EL (cell line): ENCODE results near the gene MUC4.
"Not testable (repeated sequence)": the region's sequence is repeated elsewhere in the genome, so short reads cannot be mapped to it uniquely, and the experiment has no call there.

Experiments
- DNase-seq: peaks from one replicate; pipeline ENCODE4 v3.0.0-alpha.2; 2016

MUC4 gene

GRCh38 chr3:195711091-195711812 lies 100.5 kb downstream of the MUC4 start:
- not testable (repeated sequence) for DNase-seq

- not testable (repeated sequence) for DNase-seq
Measured at GRCh38 chr3:195710126-195710905, 101.4 kb downstream of the MUC4 start.

GRCh38 chr3:195709676-195710085 lies 102.0 kb downstream of the MUC4 start:
- no peak for DNase-seq

DNA sequence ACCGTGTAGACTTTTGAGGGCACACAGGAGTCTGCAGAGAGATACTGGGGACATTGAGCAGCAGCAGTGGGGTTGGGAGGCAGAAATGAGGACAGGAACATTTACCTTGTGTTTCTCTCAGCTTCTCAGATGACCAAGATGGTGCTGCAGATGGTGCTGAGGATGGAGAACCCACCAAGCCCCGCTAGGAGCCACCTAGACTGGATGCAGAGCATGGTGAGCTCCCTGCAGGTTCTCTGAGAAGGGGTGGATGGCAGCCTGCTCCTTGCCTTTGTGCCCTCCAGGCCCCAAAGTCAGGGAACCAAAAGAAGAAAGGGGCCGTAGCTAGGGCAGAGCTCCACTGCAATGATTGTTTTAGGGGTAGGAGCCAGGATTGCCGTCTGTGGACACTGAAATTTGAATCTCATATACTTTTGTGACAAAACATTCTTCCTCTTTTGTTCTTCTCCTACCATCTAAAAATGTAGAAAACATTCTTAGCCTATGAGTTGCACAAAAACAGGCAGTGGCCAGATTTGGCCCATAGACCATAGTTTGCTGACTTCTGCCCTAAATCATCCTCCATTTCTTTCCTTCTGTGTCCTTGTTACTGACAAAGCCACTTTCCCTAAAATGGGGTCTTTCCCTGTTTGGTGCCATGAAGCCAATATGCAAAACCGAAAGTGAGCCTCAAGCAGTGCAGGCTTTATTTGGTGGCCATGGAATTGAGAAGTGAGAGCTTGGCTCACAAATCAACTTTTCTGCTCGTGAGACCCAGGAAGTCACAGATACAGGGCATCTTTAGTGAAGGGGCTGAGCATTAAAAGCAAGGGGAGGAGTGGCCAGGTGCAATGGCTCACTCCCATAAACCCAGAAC lies 102.9 kb downstream of the MUC4 start:
- DNase-seq: no peak

DNA sequence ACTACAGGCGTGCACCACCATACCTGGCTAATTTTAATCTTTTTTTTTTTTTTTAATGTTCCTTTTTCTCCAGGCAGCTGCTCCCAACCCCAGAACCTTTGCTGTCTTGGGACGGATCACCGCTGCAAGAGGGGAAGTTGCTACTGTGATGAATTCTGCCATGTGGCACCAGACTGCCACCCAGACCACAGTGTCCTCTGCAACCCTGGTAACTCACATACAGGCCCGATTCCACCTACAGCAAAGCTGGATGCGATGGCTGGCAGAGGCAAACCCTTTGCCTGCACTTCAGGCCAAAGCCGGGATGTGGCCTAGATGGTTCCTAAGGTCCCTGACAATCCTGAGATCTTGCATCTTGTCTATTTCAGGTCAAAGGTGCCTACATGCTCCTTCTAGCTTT lies 103.7 kb downstream of the MUC4 start:
- DNase-seq: no peak

DNA sequence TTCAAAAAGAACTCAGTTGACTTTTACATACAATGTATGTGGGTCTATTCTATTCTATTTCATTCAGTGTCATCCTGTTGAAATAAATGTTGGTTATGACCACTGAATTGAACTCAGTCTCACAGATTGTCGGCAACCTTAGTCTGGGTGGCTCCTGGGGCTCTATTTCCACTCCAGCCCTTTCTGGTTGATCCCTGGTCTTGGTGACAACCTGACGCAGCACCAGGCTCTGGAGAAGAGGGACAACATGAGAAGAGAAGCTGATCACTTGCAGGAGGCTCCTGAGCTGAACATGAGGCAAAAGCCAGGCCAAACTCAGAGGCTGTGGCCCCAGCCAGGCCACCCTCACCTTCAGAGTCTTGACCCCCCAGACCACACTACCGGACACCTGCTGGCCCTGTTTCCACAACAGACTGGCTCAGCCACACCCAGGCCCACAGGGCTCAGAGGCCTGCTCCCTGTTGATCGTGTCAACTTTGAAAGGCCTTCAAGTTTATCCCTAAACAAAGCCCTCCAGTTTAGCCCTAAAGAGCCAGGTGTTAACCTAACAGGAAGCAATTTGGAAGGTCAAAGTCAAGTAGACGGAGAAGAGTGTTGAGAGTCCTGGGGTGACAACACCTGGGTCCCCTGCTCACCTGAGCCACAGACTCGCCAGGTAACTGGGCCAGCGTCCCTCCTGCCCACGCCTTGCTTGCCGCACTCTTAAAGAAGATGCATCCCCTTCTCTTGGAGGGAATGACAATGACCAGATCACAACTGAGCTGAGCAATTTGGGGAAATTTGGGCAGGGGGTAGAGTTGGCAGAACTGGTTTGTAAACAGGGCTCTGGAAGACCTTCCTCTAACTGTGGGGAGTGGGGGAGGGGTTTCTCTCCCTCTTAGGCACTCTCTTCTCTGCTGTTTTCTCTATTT lies 106.4 kb downstream of the MUC4 start:
- DNase-seq: peak; percentile 19

GRCh38 chr3:195704433-195704999 lies 107.2 kb downstream of the MUC4 start:
- DNase-seq: peak; percentile 19

DNA sequence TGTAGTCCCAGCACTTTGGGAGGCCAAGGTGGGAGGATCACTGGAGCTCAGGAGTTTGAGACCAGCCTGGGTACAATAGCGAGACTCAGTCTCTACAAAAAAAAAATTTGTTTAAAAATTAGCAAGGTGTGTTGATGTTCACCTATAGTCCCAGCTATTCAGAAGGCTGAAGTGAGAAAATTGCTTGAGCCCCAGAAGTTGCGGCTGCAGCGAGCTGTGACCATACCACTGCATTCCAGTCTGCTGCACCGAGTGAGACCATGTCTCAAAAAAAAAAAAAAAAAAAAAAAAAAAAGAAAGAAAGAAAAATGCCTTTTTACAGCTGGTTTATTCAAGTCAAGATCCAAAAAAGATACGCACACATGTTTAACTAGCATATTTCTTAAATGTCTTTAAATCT lies 108.0 kb downstream of the MUC4 start:
- no peak for DNase-seq

GRCh38 chr3:195701042-195701915 lies 110.5 kb downstream of the MUC4 start:
- DNase-seq: peak; percentile 19

- DNase-seq: no peak
Measured at GRCh38 chr3:195700319-195700718, 111.4 kb downstream of the MUC4 start.

GRCh38 chr3:195699860-195700259 lies 111.9 kb downstream of the MUC4 start:
- DNase-seq: peak; percentile 10

DNA sequence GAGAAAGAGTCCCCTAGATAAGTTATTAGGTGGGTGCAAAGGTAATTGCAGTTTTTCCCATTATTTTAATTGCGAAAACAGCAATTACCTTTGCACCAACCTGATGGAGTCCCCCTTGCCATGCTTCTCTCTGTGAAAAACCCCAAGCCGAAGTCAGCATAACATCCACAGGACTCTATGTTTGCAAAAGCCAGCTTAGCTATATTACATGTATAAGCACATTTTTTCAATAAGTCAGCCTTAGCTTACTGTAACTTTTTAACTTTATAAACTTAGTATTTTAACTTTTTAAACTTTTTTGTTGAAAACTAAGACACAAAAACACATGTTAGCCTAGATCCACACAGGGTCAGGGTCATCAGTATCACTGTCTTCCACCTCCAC lies 112.3 kb downstream of the MUC4 start:
- peak; percentile 4 for DNase-seq

DNA sequence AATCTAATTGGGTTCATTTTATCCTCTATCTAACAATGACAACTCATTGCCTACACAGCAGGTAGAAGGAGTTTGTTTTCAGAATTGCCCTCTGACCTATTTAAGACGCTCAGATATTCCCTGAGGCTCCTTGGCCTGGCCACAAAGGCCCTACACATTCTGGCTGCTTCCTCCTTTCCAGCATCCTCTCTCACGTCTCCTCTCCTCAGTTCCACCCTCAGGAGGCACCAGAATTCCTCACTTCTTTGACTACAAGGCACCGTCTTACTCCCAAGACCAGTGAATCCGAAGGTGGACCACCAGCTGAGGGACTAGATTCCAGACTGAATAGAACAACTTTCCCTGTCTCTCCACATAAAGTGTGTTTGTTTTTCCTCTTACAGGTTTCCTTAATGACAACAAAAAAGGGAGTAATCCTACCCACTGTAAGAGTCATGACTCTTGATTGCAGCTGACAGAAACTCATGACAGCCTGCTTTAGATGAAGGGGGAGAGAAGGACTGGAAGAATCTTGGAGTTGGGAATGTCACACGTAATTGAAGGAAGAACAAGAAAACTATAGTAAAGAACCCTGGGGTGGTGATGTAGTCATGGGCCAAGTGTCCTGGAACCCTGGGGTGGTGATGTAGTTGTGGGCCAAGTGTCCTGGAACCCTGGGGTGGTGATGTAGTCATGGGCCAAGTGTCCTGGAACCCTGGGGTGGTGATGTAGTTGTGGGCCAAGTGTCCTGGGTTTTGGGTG lies 112.9 kb downstream of the MUC4 start:
- peak; percentile 17 for DNase-seq

DNA sequence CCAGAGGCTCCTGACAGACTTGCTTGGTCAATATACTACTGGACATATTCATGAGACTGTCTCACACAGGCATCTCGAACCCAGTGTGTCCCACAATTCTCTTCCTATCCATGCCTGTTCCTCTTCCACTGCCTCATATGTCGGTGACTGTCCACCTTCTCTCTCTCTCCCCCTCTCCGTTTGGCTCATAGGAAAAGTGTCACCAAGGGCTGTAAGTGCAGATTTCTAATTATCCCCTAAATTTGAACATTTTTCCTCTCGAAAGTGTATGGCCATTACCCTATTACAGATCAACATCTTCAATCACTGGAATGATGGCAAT lies 113.4 kb downstream of the MUC4 start:
- DNase-seq: no peak

GRCh38 chr3:195697582-195698324 lies 114.0 kb downstream of the MUC4 start:
- peak; percentile 97 for DNase-seq
